Activated CD4-positive, alpha-beta T cell treated with anti-CD3 and anti-CD28 coated beads for 4 hours (primary cell): ENCODE data around the gene CTRL.
"Not testable (repeated sequence)": the region's sequence is repeated elsewhere in the genome, so short reads cannot be mapped to it uniquely, and the experiment has no call there.

Experiments
- DNase-seq, 2 donors: peaks; one replicate each; pipeline ENCODE4 v3.0.0-alpha.2; 2020

The CTRL gene

GRCh38 chr16:67923414-67924116, 8.1 kb downstream of the CTRL start:
- DNase-seq: no peak

- DNase-seq: no peak
These were observed 8.9 kb downstream of the CTRL start for GRCh38 chr16:67922740-67923139.

GRCh38 chr16:67922221-67922620, 9.4 kb downstream of the CTRL start:
- no peak for DNase-seq

- DNase-seq: no peak
These were observed 11.9 kb downstream of the CTRL start for GRCh38 chr16:67919622-67920221.

- peak; percentile 44 to 51 for DNase-seq
These were observed 13.8 kb downstream of the CTRL start for GRCh38 chr16:67917852-67918236.

- no peak for DNase-seq
These were observed 14.4 kb downstream of the CTRL start for GRCh38 chr16:67917140-67917851.

GRCh38 chr16:67915831-67916723, 15.6 kb downstream of the CTRL start:
- DNase-seq: no peak

- not testable (repeated sequence) for DNase-seq
These were observed 16.2 kb downstream of the CTRL start for GRCh38 chr16:67915496-67915769.

- no peak for DNase-seq
These were observed 16.7 kb downstream of the CTRL start for GRCh38 chr16:67914758-67915495.

- DNase-seq: no peak
These were observed 21.5 kb downstream of the CTRL start for GRCh38 chr16:67910158-67910557.

GRCh38 chr16:67909056-67909742, 22.5 kb downstream of the CTRL start:
- no peak for DNase-seq

- no peak for DNase-seq
These were observed 24.1 kb downstream of the CTRL start for GRCh38 chr16:67907397-67908180.

GRCh38 chr16:67902831-67903230, 28.8 kb downstream of the CTRL start:
- DNase-seq: no peak

- DNase-seq: no peak
These were observed 29.9 kb downstream of the CTRL start for GRCh38 chr16:67901734-67902133.

- DNase-seq: no peak
These were observed 34.4 kb downstream of the CTRL start for GRCh38 chr16:67897231-67897630.

- no peak for DNase-seq
These were observed 37.8 kb downstream of the CTRL start for GRCh38 chr16:67893743-67894399.

- DNase-seq: peak; percentile 91 to 93
These were observed 38.5 kb downstream of the CTRL start, which contains the start of gene PSKH1 for GRCh38 chr16:67892899-67893742. Gene PSKH1 (plus strand): TSS chr16:67893254. CDS start chr16:67908750, 15,496 bp downstream.

GRCh38 chr16:67892375-67892774, 39.3 kb downstream of the CTRL start:
- DNase-seq: no peak

GRCh38 chr16:67888331-67888730, 43.3 kb downstream of the CTRL start:
- no peak for DNase-seq
